IMR-90 (cell line): Measurements from ENCODE around the gene HMOX1. TPM values are rescaled to one million over a fixed set of nuclear protein-coding genes. Genes with fewer than 3 reads are reported as not detected.

Experiments
- ATAC-seq: fragments of 200-7000 bp; cut with Tn5 transposase; 2 replicates; pipeline ENCODE4 v1.9.1; 2020; ENCODE audit warnings: low read depth, mild to moderate bottlenecking, moderate library complexity
- BruUV-seq: library from RNA; stranded (reverse); fragments of 400-500 nt; replicated peaks from 2 replicates; lab custom pipeline; 2021; lab: Mats Ljungman, UMichigan
- CTCF ChIA-PET: fragments of 300-600 bp; formaldehyde crosslinking; extraction: SDS; loops from one replicate; lab custom pipeline; 2021; ENCODE audit warnings: antibody characterized with exemption; lab: Yijun Ruan, JAX
- POLR2A ChIA-PET: fragments of 300-600 bp; sonication (Branson Sonifier 250); formaldehyde crosslinking; loops from one replicate; lab custom pipeline; 2022; ENCODE audit warnings: antibody characterized with exemption; ENCODE audit not compliant: unreplicated experiment; lab: Charles Lee
- DNase-seq: peaks from one replicate; pipeline ENCODE4 v3.0.0; 2013
- H2AFZ ChIP-seq: replicated peaks from 2 replicates; pipeline ENCODE3; 2013; ENCODE audit warnings: low read length, mild to moderate bottlenecking; ENCODE audit not compliant: poor library complexity
- H2AK5ac ChIP-seq: 2 replicates; pipeline ENCODE4 v1.6.1; 2013; ENCODE audit warnings: low read depth, low read length, inconsistent platforms
- H2AK9ac ChIP-seq: replicated peaks from 2 replicates; pipeline ENCODE3; 2013; ENCODE audit warnings: mild to moderate bottlenecking, low read depth, low read length, moderate library complexity; ENCODE audit not compliant: poor library complexity
- H2BK120ac ChIP-seq: 2 replicates; pipeline ENCODE4 v1.6.1; 2013; ENCODE audit warnings: low read depth, low read length, inconsistent platforms
- H2BK15ac ChIP-seq: 3 replicates; pipeline ENCODE4 v1.6.1; 2013; ENCODE audit warnings: low read depth, low read length, inconsistent platforms
- H2BK20ac ChIP-seq: 2 replicates; pipeline ENCODE4 v1.6.1; 2013; ENCODE audit warnings: low read depth, mild to moderate bottlenecking, inconsistent platforms, low read length, moderate library complexity
- H2BK5ac ChIP-seq: 2 replicates; pipeline ENCODE4 v1.6.1; 2013; ENCODE audit warnings: mild to moderate bottlenecking, low read depth, low read length, inconsistent platforms; ENCODE audit not compliant: poor library complexity, severe bottlenecking
- H3K14ac ChIP-seq: replicated peaks from 2 replicates; pipeline ENCODE4 v1.6.1; 2013; ENCODE audit warnings: low read depth, low read length, inconsistent platforms
- H3K18ac ChIP-seq: 2 replicates; pipeline ENCODE4 v1.6.1; 2013; ENCODE audit warnings: low read depth, low read length, control low read depth
- H3K23ac ChIP-seq: 2 replicates; pipeline ENCODE4 v1.6.1; 2013; ENCODE audit warnings: low read depth, low read length, inconsistent platforms
- H3K27ac ChIP-seq: 2 replicates; pipeline ENCODE4 v1.5.1; 2013; ENCODE audit warnings: mild to moderate bottlenecking, control low read depth, low read length; ENCODE audit not compliant: insufficient read depth
- H3K27me3 ChIP-seq: 2 replicates; pipeline ENCODE4 v1.6.1; 2013; ENCODE audit warnings: low read length; ENCODE audit not compliant: control insufficient read depth, insufficient read depth
- H3K36me3 ChIP-seq: 2 replicates; pipeline ENCODE4 v1.6.1; 2013; ENCODE audit warnings: low read length, mixed read lengths; ENCODE audit not compliant: control insufficient read depth, insufficient read depth
- H3K4ac ChIP-seq: 2 replicates; pipeline ENCODE4 v1.6.1; 2013; ENCODE audit warnings: low read depth, low read length, inconsistent platforms
- H3K4me1 ChIP-seq: 2 replicates; pipeline ENCODE4 v1.6.1; 2013; ENCODE audit warnings: low read length, mixed read lengths; ENCODE audit not compliant: control insufficient read depth, insufficient read depth
- H3K4me2 ChIP-seq: 2 replicates; pipeline ENCODE4 v1.6.1; 2013; ENCODE audit warnings: low read depth, mild to moderate bottlenecking, control low read depth, low read length, moderate library complexity
- H3K4me3 ChIP-seq: 2 replicates; pipeline ENCODE4 v1.5.1; 2013; ENCODE audit warnings: low read depth, mild to moderate bottlenecking, control low read depth, low read length, moderate library complexity; ENCODE audit not compliant: insufficient read depth
- H3K56ac ChIP-seq: 2 replicates; pipeline ENCODE4 v1.6.1; 2013; ENCODE audit warnings: low read length, inconsistent platforms; ENCODE audit not compliant: insufficient read depth; ENCODE audit errors: extremely low read depth
- H3K79me1 ChIP-seq, 2 experiments: 2 replicates each; pipeline ENCODE4 v1.6.1; 2013; ENCODE audit warnings: low read length in 2 of 2, inconsistent platforms in 1 of 2, low read depth in 1 of 2
- H3K9ac ChIP-seq: 2 replicates; pipeline ENCODE4 v1.6.1; 2013; ENCODE audit warnings: low read depth, low read length, control low read depth
- H3K9me1 ChIP-seq: 2 replicates; pipeline ENCODE4 v1.6.1; 2013; ENCODE audit warnings: low read length, inconsistent platforms; ENCODE audit not compliant: insufficient read depth
- H3K9me3 ChIP-seq: 2 replicates; pipeline ENCODE4 v1.6.1; 2013; ENCODE audit warnings: low read length; ENCODE audit not compliant: control insufficient read depth, insufficient read depth
- H4K20me1 ChIP-seq: 2 replicates; pipeline ENCODE4 v1.6.1; 2013; ENCODE audit warnings: low read length, inconsistent platforms; ENCODE audit not compliant: insufficient read depth
- H4K5ac ChIP-seq: 2 replicates; pipeline ENCODE4 v1.6.1; 2013; ENCODE audit warnings: mild to moderate bottlenecking, low read depth, low read length, control low read depth
- H4K8ac ChIP-seq, 2 experiments: 2 replicates each; pipeline ENCODE4 v1.6.1; 2013; ENCODE audit warnings: low read depth in 2 of 2, low read length in 2 of 2, control low read depth in 1 of 2, inconsistent platforms in 1 of 2
- H4K91ac ChIP-seq: 2 replicates; pipeline ENCODE4 v1.6.1; 2013; ENCODE audit warnings: low read depth, low read length, inconsistent platforms; ENCODE audit not compliant: insufficient read depth
- CHD1 ChIP-seq: IDR thresholded peaks from 2 replicates; pipeline ENCODE4 v1.6.1; 2012; ENCODE audit warnings: low read depth, low read length, improper control_type of control experiment
- FOS ChIP-seq: fragments of 150-350 bp; IDR thresholded peaks from 2 replicates; pipeline ENCODE4 v1.6.1; 2016; ENCODE audit warnings: low read depth, low read length
- MAFK ChIP-seq: IDR thresholded peaks from 2 replicates; pipeline ENCODE4 v1.6.1; 2012; ENCODE audit warnings: low read depth, low read length, improper control_type of control experiment
- MXI1 ChIP-seq: IDR thresholded peaks from 2 replicates; pipeline ENCODE4 v1.6.1; 2012; ENCODE audit warnings: low read depth, mild to moderate bottlenecking, low read length, moderate library complexity, borderline replicate concordance
- NFE2L2 ChIP-seq: fragments of 150-350 bp; IDR thresholded peaks from 2 replicates; pipeline ENCODE4 v1.6.1; 2016; ENCODE audit warnings: low read depth, mild to moderate bottlenecking, low read length
- RCOR1 ChIP-seq: IDR thresholded peaks from 2 replicates; pipeline ENCODE4 v1.6.1; 2012; ENCODE audit warnings: mild to moderate bottlenecking, low read length, improper control_type of control experiment; ENCODE audit not compliant: insufficient replicate concordance
- RFX5 ChIP-seq: IDR thresholded peaks from 2 replicates; pipeline ENCODE4 v1.8.0; 2012; ENCODE audit warnings: low read depth, mild to moderate bottlenecking, low read length, moderate library complexity
- whole genome bisulfite sequencing, 2 experiments: methylation state at CpG; one replicate each; pipeline versions ENCODE4 v1.1.5 to v1.1.7; 2013; ENCODE audit warnings: missing lambda C conversion rate in 2 of 2; ENCODE audit not compliant: insufficient read length in 1 of 2; ENCODE audit errors: extremely low coverage in 2 of 2; 5-methylcytosine and 5-hydroxymethylcytosine counted together
- dilution Hi-C: fragments of 300-500 bp; cut with HindIII; formaldehyde crosslinking; loops from one replicate; pipeline ENCODE4 v1.14.3; 2018; ENCODE audit warnings: low sequenced_read_pairs; ENCODE audit not compliant: unreplicated experiment
- in situ Hi-C: fragments of 300-500 bp; cut with MboI; formaldehyde crosslinking; loops from 3 replicates; pipeline ENCODE4 v1.14.3; 2019; ENCODE audit warnings: low sequenced_read_pairs, inconsistent platforms, mixed read lengths
- intact Hi-C: fragments of 100-400 bp; cut with micrococcal nuclease; formaldehyde crosslinking; loops from 2 replicates; pipeline ENCODE4 v1.10.0; 2022
- polyA plus RNA-seq, 3 experiments: library from polyadenylated mRNA; depleted of rRNA; stranded (reverse); fragments of >200 nt; gene quantifications; 2 replicates each; pipeline ENCODE4 v1.2.3, GENCODE V29; 2012; ENCODE audit warnings: low replicate concordance in 1 of 3
- total RNA-seq: library from RNA; depleted of rRNA; stranded (reverse); fragments of >200 nt; gene quantifications from 2 replicates; pipeline ENCODE4 v1.2.3, GENCODE V29; 2012
- TF ChIP-seq, protein P1 (sequence below): conservative IDR thresholded peaks from 2 replicates; pipeline ENCODE4 v1.5.1; 2012; ENCODE audit warnings: mild to moderate bottlenecking, low read depth, low read length, improper control_type of control experiment
- TF ChIP-seq, protein P2 (sequence below): fragments of 150-350 bp; IDR thresholded peaks from 2 replicates; pipeline ENCODE4 v1.6.1; 2017; ENCODE audit warnings: mild to moderate bottlenecking, antibody characterized with exemption, low read length, low read depth

Gene HMOX1
- total and polyA plus RNA-seq, 2 of the 4 experiments (the other 2 are of a cell fraction) = 23.1 to 50.5 TPM

DNA sequence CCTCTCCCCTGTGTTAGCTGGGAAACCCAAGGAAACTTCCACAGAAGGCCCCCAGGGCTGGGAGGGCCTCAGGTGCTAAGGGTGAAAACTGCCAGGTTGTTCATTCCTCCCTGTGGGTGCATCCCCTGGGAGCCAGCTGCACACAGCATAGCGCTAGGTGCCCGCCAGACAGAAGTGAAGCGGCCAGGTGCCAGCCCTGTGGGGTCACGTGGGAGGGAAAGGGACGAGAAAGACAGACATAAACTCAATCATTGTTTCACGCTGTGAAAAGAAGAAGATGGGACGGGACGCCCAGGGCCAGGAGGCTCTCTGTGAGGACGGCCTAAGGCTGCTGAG lies 31.6 kb upstream of the HMOX1 start:
- Histone ChIP-seq H2BK20ac (no peak overlapping the region), H3K4me2 (no peak overlapping the region), H2BK5ac (no peak overlapping the region), H3K9me3 (no peaks in the 10 kb centered on the region), H4K91ac (no peak overlapping the region), H3K23ac (no peak overlapping the region), H4K5ac (no peak overlapping the region), H3K9ac (0 out of 2 replicates have a peak overlapping the region, but pooled peaks have one; percentile 38), H2AK9ac (no peak overlapping the region), H3K4ac (no peak overlapping the region), H3K18ac (no peak overlapping the region), H3K27ac (no peak overlapping the region), H3K14ac (no peak overlapping the region), H3K36me3 (peaks cover 18% of the 10 kb centered on the region; the same call in 1 of the 2 replicates), H3K9me1 (0 out of 2 replicates have a peak, but pooled peaks cover 2% of the 10 kb centered on the region), H4K8ac (no peak overlapping the region), H3K27me3 (no peaks in the 10 kb centered on the region), H2AK5ac (0 out of 2 replicates have a peak overlapping the region, but pooled peaks have one; percentile 6), H3K56ac (no peak overlapping the region), H3K4me1 (peaks cover 10% of the 10 kb centered on the region), H2AFZ (peak overlapping the region; percentile 21), H4K20me1 (no peaks in the 10 kb centered on the region), H3K79me1 (no peaks in the 10 kb centered on the region), H2BK120ac (no peak overlapping the region), H2BK15ac (no peak overlapping the region), H3K4me3 (no peak overlapping the region)
- BruUV-seq = no TSS peak
- ChIA-PET CTCF (no interaction called here), POLR2A (no interaction called here)
- ATAC-seq (no peak), DNase-seq (no peak)
- 40% methylated on average over 1 of the region's 9 CpGs; no CpG with 5 or more reads in 1 of the 2 experiments for WGBS, 2 experiments
- intact Hi-C loops = no loop called here
- TF ChIP-seq MAFK (no peak), RCOR1 (no peak), CHD1 (no peak), RFX5 (no peak), NFE2L2 (no peak), FOS (no peak), MXI1 (no peak)
- TF ChIP-seq, protein P1, sequence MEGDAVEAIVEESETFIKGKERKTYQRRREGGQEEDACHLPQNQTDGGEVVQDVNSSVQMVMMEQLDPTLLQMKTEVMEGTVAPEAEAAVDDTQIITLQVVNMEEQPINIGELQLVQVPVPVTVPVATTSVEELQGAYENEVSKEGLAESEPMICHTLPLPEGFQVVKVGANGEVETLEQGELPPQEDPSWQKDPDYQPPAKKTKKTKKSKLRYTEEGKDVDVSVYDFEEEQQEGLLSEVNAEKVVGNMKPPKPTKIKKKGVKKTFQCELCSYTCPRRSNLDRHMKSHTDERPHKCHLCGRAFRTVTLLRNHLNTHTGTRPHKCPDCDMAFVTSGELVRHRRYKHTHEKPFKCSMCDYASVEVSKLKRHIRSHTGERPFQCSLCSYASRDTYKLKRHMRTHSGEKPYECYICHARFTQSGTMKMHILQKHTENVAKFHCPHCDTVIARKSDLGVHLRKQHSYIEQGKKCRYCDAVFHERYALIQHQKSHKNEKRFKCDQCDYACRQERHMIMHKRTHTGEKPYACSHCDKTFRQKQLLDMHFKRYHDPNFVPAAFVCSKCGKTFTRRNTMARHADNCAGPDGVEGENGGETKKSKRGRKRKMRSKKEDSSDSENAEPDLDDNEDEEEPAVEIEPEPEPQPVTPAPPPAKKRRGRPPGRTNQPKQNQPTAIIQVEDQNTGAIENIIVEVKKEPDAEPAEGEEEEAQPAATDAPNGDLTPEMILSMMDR = no peak
- TF ChIP-seq, protein P2, sequence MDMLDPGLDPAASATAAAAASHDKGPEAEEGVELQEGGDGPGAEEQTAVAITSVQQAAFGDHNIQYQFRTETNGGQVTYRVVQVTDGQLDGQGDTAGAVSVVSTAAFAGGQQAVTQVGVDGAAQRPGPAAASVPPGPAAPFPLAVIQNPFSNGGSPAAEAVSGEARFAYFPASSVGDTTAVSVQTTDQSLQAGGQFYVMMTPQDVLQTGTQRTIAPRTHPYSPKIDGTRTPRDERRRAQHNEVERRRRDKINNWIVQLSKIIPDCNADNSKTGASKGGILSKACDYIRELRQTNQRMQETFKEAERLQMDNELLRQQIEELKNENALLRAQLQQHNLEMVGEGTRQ = no peak
- dilution Hi-C loops = no loop called here
- in situ Hi-C loops = no loop called here
